ENCODE results near the gene PFDN2. TPM values are rescaled to one million over a fixed set of nuclear protein-coding genes. Genes with fewer than 3 reads are reported as not detected.

The PFDN2 gene
- total and polyA plus RNA-seq, 2 of the 8 experiments (the other 6 are each of a cell fraction or from before 2014, with no cell fraction given) = 66.2 to 71.2 TPM

GRCh38 chr1:161096015-161096414 is 21.8 kb downstream of the PFDN2 start (continued):
- TF ChIP-seq, protein P1, sequence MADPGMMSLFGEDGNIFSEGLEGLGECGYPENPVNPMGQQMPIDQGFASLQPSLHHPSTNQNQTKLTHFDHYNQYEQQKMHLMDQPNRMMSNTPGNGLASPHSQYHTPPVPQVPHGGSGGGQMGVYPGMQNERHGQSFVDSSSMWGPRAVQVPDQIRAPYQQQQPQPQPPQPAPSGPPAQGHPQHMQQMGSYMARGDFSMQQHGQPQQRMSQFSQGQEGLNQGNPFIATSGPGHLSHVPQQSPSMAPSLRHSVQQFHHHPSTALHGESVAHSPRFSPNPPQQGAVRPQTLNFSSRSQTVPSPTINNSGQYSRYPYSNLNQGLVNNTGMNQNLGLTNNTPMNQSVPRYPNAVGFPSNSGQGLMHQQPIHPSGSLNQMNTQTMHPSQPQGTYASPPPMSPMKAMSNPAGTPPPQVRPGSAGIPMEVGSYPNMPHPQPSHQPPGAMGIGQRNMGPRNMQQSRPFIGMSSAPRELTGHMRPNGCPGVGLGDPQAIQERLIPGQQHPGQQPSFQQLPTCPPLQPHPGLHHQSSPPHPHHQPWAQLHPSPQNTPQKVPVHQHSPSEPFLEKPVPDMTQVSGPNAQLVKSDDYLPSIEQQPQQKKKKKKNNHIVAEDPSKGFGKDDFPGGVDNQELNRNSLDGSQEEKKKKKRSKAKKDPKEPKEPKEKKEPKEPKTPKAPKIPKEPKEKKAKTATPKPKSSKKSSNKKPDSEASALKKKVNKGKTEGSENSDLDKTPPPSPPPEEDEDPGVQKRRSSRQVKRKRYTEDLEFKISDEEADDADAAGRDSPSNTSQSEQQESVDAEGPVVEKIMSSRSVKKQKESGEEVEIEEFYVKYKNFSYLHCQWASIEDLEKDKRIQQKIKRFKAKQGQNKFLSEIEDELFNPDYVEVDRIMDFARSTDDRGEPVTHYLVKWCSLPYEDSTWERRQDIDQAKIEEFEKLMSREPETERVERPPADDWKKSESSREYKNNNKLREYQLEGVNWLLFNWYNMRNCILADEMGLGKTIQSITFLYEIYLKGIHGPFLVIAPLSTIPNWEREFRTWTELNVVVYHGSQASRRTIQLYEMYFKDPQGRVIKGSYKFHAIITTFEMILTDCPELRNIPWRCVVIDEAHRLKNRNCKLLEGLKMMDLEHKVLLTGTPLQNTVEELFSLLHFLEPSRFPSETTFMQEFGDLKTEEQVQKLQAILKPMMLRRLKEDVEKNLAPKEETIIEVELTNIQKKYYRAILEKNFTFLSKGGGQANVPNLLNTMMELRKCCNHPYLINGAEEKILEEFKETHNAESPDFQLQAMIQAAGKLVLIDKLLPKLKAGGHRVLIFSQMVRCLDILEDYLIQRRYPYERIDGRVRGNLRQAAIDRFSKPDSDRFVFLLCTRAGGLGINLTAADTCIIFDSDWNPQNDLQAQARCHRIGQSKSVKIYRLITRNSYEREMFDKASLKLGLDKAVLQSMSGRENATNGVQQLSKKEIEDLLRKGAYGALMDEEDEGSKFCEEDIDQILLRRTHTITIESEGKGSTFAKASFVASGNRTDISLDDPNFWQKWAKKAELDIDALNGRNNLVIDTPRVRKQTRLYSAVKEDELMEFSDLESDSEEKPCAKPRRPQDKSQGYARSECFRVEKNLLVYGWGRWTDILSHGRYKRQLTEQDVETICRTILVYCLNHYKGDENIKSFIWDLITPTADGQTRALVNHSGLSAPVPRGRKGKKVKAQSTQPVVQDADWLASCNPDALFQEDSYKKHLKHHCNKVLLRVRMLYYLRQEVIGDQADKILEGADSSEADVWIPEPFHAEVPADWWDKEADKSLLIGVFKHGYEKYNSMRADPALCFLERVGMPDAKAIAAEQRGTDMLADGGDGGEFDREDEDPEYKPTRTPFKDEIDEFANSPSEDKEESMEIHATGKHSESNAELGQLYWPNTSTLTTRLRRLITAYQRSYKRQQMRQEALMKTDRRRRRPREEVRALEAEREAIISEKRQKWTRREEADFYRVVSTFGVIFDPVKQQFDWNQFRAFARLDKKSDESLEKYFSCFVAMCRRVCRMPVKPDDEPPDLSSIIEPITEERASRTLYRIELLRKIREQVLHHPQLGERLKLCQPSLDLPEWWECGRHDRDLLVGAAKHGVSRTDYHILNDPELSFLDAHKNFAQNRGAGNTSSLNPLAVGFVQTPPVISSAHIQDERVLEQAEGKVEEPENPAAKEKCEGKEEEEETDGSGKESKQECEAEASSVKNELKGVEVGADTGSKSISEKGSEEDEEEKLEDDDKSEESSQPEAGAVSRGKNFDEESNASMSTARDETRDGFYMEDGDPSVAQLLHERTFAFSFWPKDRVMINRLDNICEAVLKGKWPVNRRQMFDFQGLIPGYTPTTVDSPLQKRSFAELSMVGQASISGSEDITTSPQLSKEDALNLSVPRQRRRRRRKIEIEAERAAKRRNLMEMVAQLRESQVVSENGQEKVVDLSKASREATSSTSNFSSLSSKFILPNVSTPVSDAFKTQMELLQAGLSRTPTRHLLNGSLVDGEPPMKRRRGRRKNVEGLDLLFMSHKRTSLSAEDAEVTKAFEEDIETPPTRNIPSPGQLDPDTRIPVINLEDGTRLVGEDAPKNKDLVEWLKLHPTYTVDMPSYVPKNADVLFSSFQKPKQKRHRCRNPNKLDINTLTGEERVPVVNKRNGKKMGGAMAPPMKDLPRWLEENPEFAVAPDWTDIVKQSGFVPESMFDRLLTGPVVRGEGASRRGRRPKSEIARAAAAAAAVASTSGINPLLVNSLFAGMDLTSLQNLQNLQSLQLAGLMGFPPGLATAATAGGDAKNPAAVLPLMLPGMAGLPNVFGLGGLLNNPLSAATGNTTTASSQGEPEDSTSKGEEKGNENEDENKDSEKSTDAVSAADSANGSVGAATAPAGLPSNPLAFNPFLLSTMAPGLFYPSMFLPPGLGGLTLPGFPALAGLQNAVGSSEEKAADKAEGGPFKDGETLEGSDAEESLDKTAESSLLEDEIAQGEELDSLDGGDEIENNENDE (IDR thresholded peaks at IDR 0.05; ENCODE audit: insufficient replicate concordance, low read length) = no peak
- TF ChIP-seq HDAC6 (IDR thresholded peaks at IDR 0.05; ENCODE audit: low read depth, low read length) (no peak), CHD2 (IDR thresholded peaks at IDR 0.05; ENCODE audit: low read length) (no peak)

All from H1 (cell line).